ENCODE data around the gene PACS1. TPM values are rescaled to one million over a fixed set of nuclear protein-coding genes. Genes with fewer than 3 reads are reported as not detected.

PACS1 gene
- total RNA-seq, 1 experiment from 2014 or later: 33.5 TPM

- Mint-ChIP-seq H3K9me3 (ENCODE audit: unreplicated experiment) (no peaks in the 10 kb centered on the region), H3K27me3 (ENCODE audit: insufficient read depth, unreplicated experiment) (no peaks in the 10 kb centered on the region), H3K4me3 (ENCODE audit: unreplicated experiment) (peak within 1 kb of the TSS; percentile 97), H3K36me3 (ENCODE audit: insufficient read depth, unreplicated experiment) (peaks cover 38% of the 10 kb centered on the region), H3K27ac (ENCODE audit: low read depth, unreplicated experiment) (peak within 1 kb of the TSS; percentile 91), H3K4me1 (ENCODE audit: insufficient read depth, unreplicated experiment) (peaks cover 5% of the 10 kb centered on the region)
- TF ChIP-seq, protein P1, sequence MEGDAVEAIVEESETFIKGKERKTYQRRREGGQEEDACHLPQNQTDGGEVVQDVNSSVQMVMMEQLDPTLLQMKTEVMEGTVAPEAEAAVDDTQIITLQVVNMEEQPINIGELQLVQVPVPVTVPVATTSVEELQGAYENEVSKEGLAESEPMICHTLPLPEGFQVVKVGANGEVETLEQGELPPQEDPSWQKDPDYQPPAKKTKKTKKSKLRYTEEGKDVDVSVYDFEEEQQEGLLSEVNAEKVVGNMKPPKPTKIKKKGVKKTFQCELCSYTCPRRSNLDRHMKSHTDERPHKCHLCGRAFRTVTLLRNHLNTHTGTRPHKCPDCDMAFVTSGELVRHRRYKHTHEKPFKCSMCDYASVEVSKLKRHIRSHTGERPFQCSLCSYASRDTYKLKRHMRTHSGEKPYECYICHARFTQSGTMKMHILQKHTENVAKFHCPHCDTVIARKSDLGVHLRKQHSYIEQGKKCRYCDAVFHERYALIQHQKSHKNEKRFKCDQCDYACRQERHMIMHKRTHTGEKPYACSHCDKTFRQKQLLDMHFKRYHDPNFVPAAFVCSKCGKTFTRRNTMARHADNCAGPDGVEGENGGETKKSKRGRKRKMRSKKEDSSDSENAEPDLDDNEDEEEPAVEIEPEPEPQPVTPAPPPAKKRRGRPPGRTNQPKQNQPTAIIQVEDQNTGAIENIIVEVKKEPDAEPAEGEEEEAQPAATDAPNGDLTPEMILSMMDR (IDR thresholded peaks at IDR 0.05; ENCODE audit: unreplicated experiment): no peak
- no TSS peak for BruUV-seq (replicated peaks)
- ChIA-PET CTCF (interaction anchor here (0.5 to 6.1 kb wide), 8 partner anchors 14 to 379 kb away, joined by 3 to 75 read pairs (median 4); no protein-coding TSS in a partner anchor), POLR2A (interaction anchor here (0.6 to 6.5 kb wide), 37 partner anchors 8 to 1990 kb away, joined by 3 to 69 read pairs (median 4); partner anchors contain the start of genes BANF1, CCDC85B, CFL1 and EIF1AD)
- peak; percentile 98 for DNase-seq (ENCODE audit: unreplicated experiment)
- intact Hi-C loops (cut with micrococcal nuclease): loop anchor here (10.0 kb wide), 1 partner anchor 47 kb away; the partner anchor contains the start of genes BANF1 and EIF1AD
Measured at GRCh38 chr11:66051766-66052663, 18.1 kb upstream of the PACS1 start, which contains the start of gene SF3B2. TSS of gene SF3B2 (plus strand) at chr11:66052364. CDS start at chr11:66052385, 21 bp downstream.

GRCh38 chr11:66052664-66052982 is 17.4 kb upstream of the PACS1 start:
- Mint-ChIP-seq H3K4me3 (ENCODE audit: unreplicated experiment) (peak overlapping the region; percentile 97), H3K9me3 (ENCODE audit: unreplicated experiment) (no peaks in the 10 kb centered on the region), H3K27ac (ENCODE audit: low read depth, unreplicated experiment) (peak overlapping the region; percentile 91), H3K4me1 (ENCODE audit: insufficient read depth, unreplicated experiment) (peaks cover 5% of the 10 kb centered on the region), H3K27me3 (ENCODE audit: insufficient read depth, unreplicated experiment) (no peaks in the 10 kb centered on the region), H3K36me3 (ENCODE audit: insufficient read depth, unreplicated experiment) (peaks cover 44% of the 10 kb centered on the region)
- POLR2A ChIA-PET: interaction anchor here (0.6 to 6.5 kb wide), 29 partner anchors 8 to 633 kb away, joined by 3 to 69 read pairs (median 4); partner anchors contain the start of genes BANF1, CCDC85B, CFL1 and EIF1AD
- CTCF ChIA-PET: interaction anchor here (0.6 to 6.1 kb wide), 7 partner anchors 11 to 378 kb away, joined by 3 to 75 read pairs (median 4); no protein-coding TSS in a partner anchor
- DNase-seq (ENCODE audit: unreplicated experiment): no peak
- TF ChIP-seq, protein P1 (IDR thresholded peaks at IDR 0.05; ENCODE audit: unreplicated experiment): no peak
- intact Hi-C loops (cut with micrococcal nuclease): loop anchor here (10.0 kb wide), 1 partner anchor 48 kb away; the partner anchor contains the start of genes BANF1 and EIF1AD
- BruUV-seq (replicated peaks): no TSS peak

- H3K4me1 Mint-ChIP-seq (ENCODE audit: insufficient read depth, unreplicated experiment): peaks cover 5% of the 10 kb centered on the region
- no peak for DNase-seq (ENCODE audit: unreplicated experiment)
- ChIA-PET CTCF (interaction anchor here (0.5 to 6.1 kb wide), 6 partner anchors 10 to 67 kb away, joined by 3 to 75 read pairs (median 4); no protein-coding TSS in a partner anchor), POLR2A (interaction anchor here (0.5 to 6.5 kb wide), 4 partner anchors 15 to 376 kb away, joined by 3 to 69 read pairs (median 4); partner anchors contain the start of gene PACS1)
- no peaks in the 10 kb centered on the region for H3K9me3 Mint-ChIP-seq (ENCODE audit: unreplicated experiment)
- TF ChIP-seq, protein P1 (IDR thresholded peaks at IDR 0.05; ENCODE audit: unreplicated experiment): no peak
- intact Hi-C loops (cut with micrococcal nuclease): loop anchor here (10.0 kb wide), 1 partner anchor 50 kb away; the partner anchor contains the start of genes BANF1 and EIF1AD
- peaks cover 66% of the 10 kb centered on the region for H3K36me3 Mint-ChIP-seq (ENCODE audit: insufficient read depth, unreplicated experiment)
- no peaks in the 10 kb centered on the region for H3K27me3 Mint-ChIP-seq (ENCODE audit: insufficient read depth, unreplicated experiment)
- no peak overlapping the region for H3K27ac Mint-ChIP-seq (ENCODE audit: low read depth, unreplicated experiment)
- no peak overlapping the region for H3K4me3 Mint-ChIP-seq (ENCODE audit: unreplicated experiment)
- BruUV-seq (replicated peaks): no TSS peak
Measured at GRCh38 chr11:66055021-66055420, 15.1 kb upstream of the PACS1 start.

DNA sequence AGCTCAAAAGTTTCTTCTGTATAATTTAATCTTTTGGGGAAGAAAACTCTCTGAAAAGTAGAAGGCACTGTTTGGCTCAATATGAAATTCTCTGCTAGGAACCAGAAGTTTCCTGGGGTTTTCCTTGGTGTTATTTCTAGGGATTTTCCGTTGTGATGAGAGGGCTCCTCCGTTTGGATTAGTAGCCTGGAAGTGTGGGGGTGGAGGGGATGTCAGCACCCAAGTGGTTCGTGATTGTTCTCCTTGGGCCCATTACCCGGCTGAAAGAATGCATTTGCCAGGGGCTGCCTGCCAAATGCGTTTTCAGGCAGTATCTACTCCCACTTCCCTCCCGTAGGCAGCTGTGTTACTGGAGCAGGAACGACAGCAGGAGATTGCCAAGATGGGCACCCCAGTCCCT is 13.6 kb upstream of the PACS1 start:
- CTCF ChIA-PET: interaction anchor here (0.5 to 6.1 kb wide), 5 partner anchors 9 to 343 kb away, joined by 3 to 75 read pairs (median 4); no protein-coding TSS in a partner anchor
- POLR2A ChIA-PET: interaction anchor here (6.5 kb wide), 1 partner anchor 13 kb away, joined by 69 read pairs; the partner anchor contains the start of gene PACS1
- DNase-seq (ENCODE audit: unreplicated experiment): no peak
- Mint-ChIP-seq H3K4me3 (ENCODE audit: unreplicated experiment) (no peak overlapping the region), H3K27ac (ENCODE audit: low read depth, unreplicated experiment) (no peak overlapping the region), H3K27me3 (ENCODE audit: insufficient read depth, unreplicated experiment) (no peaks in the 10 kb centered on the region), H3K36me3 (ENCODE audit: insufficient read depth, unreplicated experiment) (peaks cover 81% of the 10 kb centered on the region), H3K4me1 (ENCODE audit: insufficient read depth, unreplicated experiment) (peaks cover 1% of the 10 kb centered on the region), H3K9me3 (ENCODE audit: unreplicated experiment) (no peaks in the 10 kb centered on the region)
- TF ChIP-seq, protein P1 (IDR thresholded peaks at IDR 0.05; ENCODE audit: unreplicated experiment): no peak
- intact Hi-C loops (cut with micrococcal nuclease): loop anchor here (10.0 kb wide), 1 partner anchor 52 kb away; the partner anchor contains the start of genes BANF1 and EIF1AD
- BruUV-seq (replicated peaks): no TSS peak

Measured in MCF 10A (cell line).